PC-3 (cell line): ENCODE data around the gene PPARD.

Experiments
- CTCF ChIP-seq: fragments of 300-600 bp; sonication (generic); conservative IDR thresholded peaks from 2 replicates; pipeline ENCODE4 v1.5.1; 2017; ENCODE audit warnings: antibody characterized with exemption, low read depth, mild to moderate bottlenecking, low read length
- EZH2 ChIP-seq: fragments of 300-600 bp; sonication (generic); IDR thresholded peaks from one replicate; pipeline ENCODE4 v1.6.1; 2017; ENCODE audit warnings: antibody characterized with exemption, mild to moderate bottlenecking, low read length; ENCODE audit not compliant: unreplicated experiment
- EZH2phosphoT487 ChIP-seq: fragments of 300-600 bp; sonication (generic); IDR thresholded peaks from 2 replicates; pipeline ENCODE4 v1.6.1; 2018; ENCODE audit warnings: mild to moderate bottlenecking, antibody characterized with exemption, low read length, borderline replicate concordance

GRCh38 chr6:35356391-35356790 lies 14.0 kb downstream of the PPARD start:
- TF ChIP-seq CTCF (no peak), EZH2phosphoT487 (no peak), EZH2 (no peak)
